IPS-NIHi7 (cell line): ENCODE measurements around the gene PLCH1.

ENCODE experiments used
- DNase-seq: peaks from one replicate; pipeline ENCODE4 v3.0.0; 2012; ENCODE audit warnings: mixed read lengths; ENCODE audit errors: extremely low spot score

Gene PLCH1

GRCh38 chr3:155744010-155744625 is 753 bp downstream of the PLCH1 start:
- peak; percentile 91 for DNase-seq

- DNase-seq = no peak
Observed at GRCh38 chr3:155743606-155744005, 1.3 kb downstream of the PLCH1 start.

- DNase-seq = no peak
Observed at GRCh38 chr3:155742349-155742965, 2.4 kb downstream of the PLCH1 start.

GRCh38 chr3:155741603-155742002 is 3.3 kb downstream of the PLCH1 start:
- no peak for DNase-seq

- DNase-seq = no peak
Observed at GRCh38 chr3:155741101-155741500, 3.8 kb downstream of the PLCH1 start.

- no peak for DNase-seq
Observed at GRCh38 chr3:155739154-155739553, 5.7 kb downstream of the PLCH1 start.

- DNase-seq = no peak
Observed at GRCh38 chr3:155738580-155739076, 6.2 kb downstream of the PLCH1 start.

GRCh38 chr3:155737844-155738460 is 6.9 kb downstream of the PLCH1 start:
- no peak for DNase-seq

- no peak for DNase-seq
Observed at GRCh38 chr3:155736381-155736780, 8.5 kb downstream of the PLCH1 start.

GRCh38 chr3:155730843-155731242 is 14.0 kb downstream of the PLCH1 start:
- DNase-seq = no peak

GRCh38 chr3:155727836-155728235 is 17.0 kb downstream of the PLCH1 start:
- no peak for DNase-seq

GRCh38 chr3:155714295-155714718 is 30.6 kb downstream of the PLCH1 start:
- peak; percentile 68 for DNase-seq

- DNase-seq = no peak
Observed at GRCh38 chr3:155712008-155712407, 32.9 kb downstream of the PLCH1 start.

- no peak for DNase-seq
Observed at GRCh38 chr3:155704771-155705559, 39.9 kb downstream of the PLCH1 start.

- no peak for DNase-seq
Observed at GRCh38 chr3:155704061-155704460, 40.8 kb downstream of the PLCH1 start.

- no peak for DNase-seq
Observed at GRCh38 chr3:155702745-155703591, 41.9 kb downstream of the PLCH1 start.

- DNase-seq = no peak
Observed at GRCh38 chr3:155701882-155702465, 42.9 kb downstream of the PLCH1 start.

- no peak for DNase-seq
Observed at GRCh38 chr3:155697542-155697941, 47.3 kb downstream of the PLCH1 start.

GRCh38 chr3:155690921-155691320 is 54.0 kb downstream of the PLCH1 start:
- DNase-seq = no peak

GRCh38 chr3:155688481-155688880 is 56.4 kb downstream of the PLCH1 start:
- no peak for DNase-seq

GRCh38 chr3:155683344-155683720 is 61.5 kb downstream of the PLCH1 start:
- no peak for DNase-seq
